Astrocyte (in vitro differentiated cells and primary cell): ENCODE data around the gene GJA10.

Source experiments
- EZH2 ChIP-seq: IDR thresholded peaks from 2 replicates; pipeline ENCODE4 v1.6.1; 2012; ENCODE audit warnings: mild to moderate bottlenecking, low read length, inconsistent platforms; ENCODE audit not compliant: insufficient read depth
- TF ChIP-seq, protein P1 (sequence below): IDR thresholded peaks from 2 replicates; pipeline ENCODE4 v1.5.1; 2011; ENCODE audit warnings: low read depth, mild to moderate bottlenecking, inconsistent platforms, low read length, moderate library complexity; ENCODE audit not compliant: insufficient read depth

DNA sequence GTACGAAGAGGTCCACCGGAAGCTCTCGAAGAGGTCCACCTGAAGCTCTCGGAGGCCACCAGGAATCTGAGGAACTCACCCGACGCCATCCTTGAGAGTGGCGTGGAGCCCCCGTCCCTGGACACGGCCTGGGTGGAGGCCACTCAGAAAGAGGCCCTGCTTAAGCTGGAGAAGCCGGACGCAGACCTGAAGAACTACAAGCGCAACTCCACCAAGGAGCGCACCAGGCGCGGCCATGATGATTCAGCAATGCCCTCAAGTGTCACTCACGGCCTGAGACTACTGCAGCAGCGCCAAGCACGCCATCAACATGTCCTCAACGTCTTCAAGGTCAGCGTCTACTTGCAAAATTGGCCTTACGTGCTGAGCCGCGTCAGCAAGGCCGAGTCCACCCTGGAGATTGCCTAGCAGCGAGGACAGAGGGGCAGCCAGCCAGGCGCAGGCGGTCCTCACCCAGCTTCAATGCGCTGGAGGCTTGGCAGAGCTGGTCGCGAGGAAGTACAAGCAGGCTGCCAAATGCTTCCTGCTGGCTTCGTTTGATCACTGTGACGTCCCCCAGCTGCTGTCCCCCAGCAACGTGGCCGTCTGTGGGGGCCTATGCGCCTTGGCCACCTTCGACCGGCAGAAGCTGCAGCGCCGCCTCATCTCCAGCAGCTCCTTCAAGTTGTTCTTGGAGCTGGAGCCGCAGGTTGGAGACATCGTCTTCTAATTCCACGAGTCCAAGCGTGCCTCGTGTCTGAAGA is 7.7 kb upstream of the GJA10 start:
- TF ChIP-seq, protein P1, sequence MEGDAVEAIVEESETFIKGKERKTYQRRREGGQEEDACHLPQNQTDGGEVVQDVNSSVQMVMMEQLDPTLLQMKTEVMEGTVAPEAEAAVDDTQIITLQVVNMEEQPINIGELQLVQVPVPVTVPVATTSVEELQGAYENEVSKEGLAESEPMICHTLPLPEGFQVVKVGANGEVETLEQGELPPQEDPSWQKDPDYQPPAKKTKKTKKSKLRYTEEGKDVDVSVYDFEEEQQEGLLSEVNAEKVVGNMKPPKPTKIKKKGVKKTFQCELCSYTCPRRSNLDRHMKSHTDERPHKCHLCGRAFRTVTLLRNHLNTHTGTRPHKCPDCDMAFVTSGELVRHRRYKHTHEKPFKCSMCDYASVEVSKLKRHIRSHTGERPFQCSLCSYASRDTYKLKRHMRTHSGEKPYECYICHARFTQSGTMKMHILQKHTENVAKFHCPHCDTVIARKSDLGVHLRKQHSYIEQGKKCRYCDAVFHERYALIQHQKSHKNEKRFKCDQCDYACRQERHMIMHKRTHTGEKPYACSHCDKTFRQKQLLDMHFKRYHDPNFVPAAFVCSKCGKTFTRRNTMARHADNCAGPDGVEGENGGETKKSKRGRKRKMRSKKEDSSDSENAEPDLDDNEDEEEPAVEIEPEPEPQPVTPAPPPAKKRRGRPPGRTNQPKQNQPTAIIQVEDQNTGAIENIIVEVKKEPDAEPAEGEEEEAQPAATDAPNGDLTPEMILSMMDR = no peak
- TF ChIP-seq EZH2 = no peak
